GM18519 (cell line): ENCODE data around the gene SPATS2.
A peak's percentile ranks its signal among the peaks of the same experiment; 100 is the strongest.

ENCODE experiments used
- ATAC-seq: cut with Tn5 transposase; IDR thresholded peaks from one replicate; pipeline ENCODE4 v1.9.1; 2021; ENCODE audit warnings: mild to moderate bottlenecking, moderate library complexity; ENCODE audit not compliant: unreplicated experiment, low FRiP score

The SPATS2 gene

GRCh38 chr12:49567302-49567610 is 200.0 kb downstream of the SPATS2 start:
- ATAC-seq = no peak

- peak; percentile 55 for ATAC-seq
Measured at GRCh38 chr12:49567611-49568441, 200.6 kb downstream of the SPATS2 start, which contains the start of gene MCRS1. TSS of gene MCRS1 (minus strand) at chr12:49568142. CDS start at chr12:49566731, 1,411 bp downstream.

DNA sequence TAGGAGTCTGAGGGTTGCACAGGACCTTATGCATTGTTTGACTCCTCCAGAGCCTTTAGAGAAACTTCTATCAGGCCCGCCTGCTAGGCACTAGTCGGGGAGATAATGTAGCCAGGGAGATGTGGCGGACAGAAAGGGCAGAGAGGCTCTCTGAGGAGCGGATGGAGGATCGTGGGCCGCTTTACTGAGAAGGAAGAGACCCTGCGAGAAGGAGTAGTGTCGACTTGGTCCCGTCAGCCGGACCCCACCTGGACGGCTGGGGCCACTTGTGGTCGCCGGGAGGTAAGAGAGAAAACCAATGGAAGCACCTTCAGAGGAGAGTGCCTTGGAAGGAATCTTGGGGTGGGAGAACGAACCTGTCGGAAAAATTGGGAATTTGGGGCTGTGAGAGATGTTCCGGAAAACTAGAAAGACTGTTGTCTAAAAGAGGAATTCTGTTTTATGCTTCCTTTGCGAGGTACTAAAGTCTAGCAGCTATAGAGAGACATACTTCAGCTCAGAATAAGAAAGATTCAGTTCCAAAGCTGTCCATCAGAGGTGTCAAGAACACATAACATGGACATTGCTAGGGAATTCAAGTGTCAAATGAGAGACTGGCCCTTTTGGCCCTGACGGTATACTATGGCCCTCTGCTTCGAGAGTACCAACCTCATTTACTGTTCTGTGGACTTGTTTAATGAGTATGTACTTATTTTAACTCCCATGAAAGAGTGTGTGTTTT is 201.3 kb downstream of the SPATS2 start:
- ATAC-seq = peak; percentile 16
